Endothelial cell of umbilical vein (primary cell): ENCODE results near the gene TAF9. TPM values are rescaled to one million over a fixed set of nuclear protein-coding genes. Genes with fewer than 3 reads are reported as not detected.

Experiments
- BruUV-seq: library from RNA; stranded (reverse); fragments of 400-500 nt; replicated peaks from 2 replicates; lab custom pipeline; 2021; lab: Mats Ljungman, UMichigan
- CTCF ChIA-PET: fragments of 300-600, 350-600 bp; sonication (Branson Sonifier 250); formaldehyde crosslinking; loops from one replicate; lab custom pipeline; 2021; ENCODE audit warnings: antibody characterized with exemption, inconsistent platforms; lab: Charles Lee
- POLR2A ChIA-PET: fragments of 300-600, 350-600 bp; sonication (Branson Sonifier 250); formaldehyde crosslinking; loops from one replicate; lab custom pipeline; 2021; ENCODE audit warnings: antibody characterized with exemption, inconsistent platforms; lab: Charles Lee
- DNase-seq: peaks from one replicate; pipeline ENCODE4 v3.0.0-alpha.2; 2011; ENCODE audit warnings: low read depth, low spot score
- FAIRE-seq: peaks from 2 replicates; lab custom pipeline; 2011; peaks lifted over from hg19 to GRCh38; lab: Jason Lieb, UNC
- H2AFZ ChIP-seq: 2 replicates; pipeline ENCODE4 v1.6.0; 2012; ENCODE audit warnings: low read depth, low read length, control low read depth, inconsistent platforms
- H3K27ac ChIP-seq: 2 replicates; pipeline ENCODE4 v1.5.1; 2011; ENCODE audit warnings: low read depth, mild to moderate bottlenecking, control low read depth, low read length, moderate library complexity; ENCODE audit not compliant: insufficient read depth
- H3K27me3 ChIP-seq, 2 experiments: 2 replicates each; pipeline versions ENCODE4 v1.6.0 to v1.6.1; 2011; ENCODE audit warnings: low read length in 2 of 2, mixed read lengths in 1 of 2; ENCODE audit not compliant: control insufficient read depth in 2 of 2, insufficient read depth in 2 of 2
- H3K36me3 ChIP-seq, 2 experiments: 2 replicates in 1 of 2; 3 replicates in 1 of 2; pipeline ENCODE4 v1.5.1; 2011; ENCODE audit warnings: low read length in 2 of 2, mild to moderate bottlenecking in 1 of 2, moderate library complexity in 1 of 2; ENCODE audit not compliant: control insufficient read depth in 2 of 2, insufficient read depth in 2 of 2; ENCODE audit errors: extremely low read depth in 1 of 2
- H3K4me1 ChIP-seq: 3 replicates; pipeline ENCODE4 v1.5.1; 2011; ENCODE audit warnings: mild to moderate bottlenecking, low read length; ENCODE audit not compliant: control insufficient read depth, insufficient read depth; ENCODE audit errors: extremely low read depth
- H3K4me2 ChIP-seq: 2 replicates; pipeline ENCODE4 v1.6.1; 2011; ENCODE audit warnings: low read length, control low read depth, mixed read lengths; ENCODE audit not compliant: insufficient read depth
- H3K4me3 ChIP-seq, 3 experiments: fragments of 200-600 bp in 1 of 3; sonication (generic), shearing (Covaris generic) in 1 of 3; replicated peaks in 1 of 3; 2 replicates each; pipeline ENCODE4 v1.5.1; 2011 to 2016; ENCODE audit warnings: control low read depth in 3 of 3, low read length in 3 of 3, mild to moderate bottlenecking in 2 of 3, inconsistent platforms in 1 of 3, low read depth in 1 of 3, moderate library complexity in 1 of 3; ENCODE audit not compliant: insufficient read depth in 1 of 3
- H3K79me2 ChIP-seq: 2 replicates; pipeline ENCODE4 v1.6.0; 2012; ENCODE audit warnings: low read length, inconsistent platforms; ENCODE audit not compliant: control insufficient read depth, insufficient read depth
- H3K9ac ChIP-seq: replicated peaks from 2 replicates; pipeline ENCODE3; 2011; ENCODE audit warnings: low read length, control low read depth; ENCODE audit not compliant: insufficient read depth; ENCODE audit errors: extremely low read depth
- H3K9me1 ChIP-seq: replicated peaks from 3 replicates; pipeline ENCODE4 v1.6.0; 2011; ENCODE audit warnings: mild to moderate bottlenecking, low read length; ENCODE audit not compliant: control insufficient read depth, insufficient read depth; ENCODE audit errors: extremely low read depth
- H3K9me3 ChIP-seq: replicated peaks from 2 replicates; pipeline ENCODE4 v1.5.1; 2012; ENCODE audit warnings: low read length, inconsistent platforms; ENCODE audit not compliant: control insufficient read depth, insufficient read depth
- H4K20me1 ChIP-seq: replicated peaks from 2 replicates; pipeline ENCODE3; 2011; ENCODE audit warnings: mild to moderate bottlenecking, low read length; ENCODE audit not compliant: control insufficient read depth, insufficient read depth; ENCODE audit errors: extremely low read depth
- EZH2 ChIP-seq: IDR thresholded peaks from 2 replicates; pipeline ENCODE4 v1.6.1; 2012; ENCODE audit warnings: borderline replicate concordance, low read depth, mild to moderate bottlenecking, moderate library complexity, low read length, inconsistent platforms; ENCODE audit not compliant: severe bottlenecking
- FOS ChIP-seq: IDR thresholded peaks from 2 replicates; pipeline ENCODE4 v1.6.1; 2011; ENCODE audit warnings: mild to moderate bottlenecking, low read length, moderate library complexity, borderline replicate concordance; ENCODE audit not compliant: insufficient read depth
- GATA2 ChIP-seq: IDR thresholded peaks from 2 replicates; pipeline ENCODE4 v1.7.0; 2011; ENCODE audit warnings: low read depth, mild to moderate bottlenecking, moderate library complexity, mixed read lengths, low read length; ENCODE audit not compliant: insufficient read length, insufficient read depth
- JUN ChIP-seq: IDR thresholded peaks from 2 replicates; pipeline ENCODE4 v1.6.1; 2011; ENCODE audit warnings: borderline replicate concordance, low read depth; ENCODE audit not compliant: insufficient read length, insufficient read depth
- MYC ChIP-seq: IDR thresholded peaks from one replicate; pipeline ENCODE4 v1.6.1; 2011; ENCODE audit warnings: mild to moderate bottlenecking, low read depth, low read length
- POLR2A ChIP-seq: IDR thresholded peaks from 2 replicates; pipeline ENCODE4 v1.6.1; 2012; ENCODE audit warnings: low read depth, mild to moderate bottlenecking, control low read depth, low read length
- POLR2AphosphoS5 ChIP-seq: IDR thresholded peaks from 2 replicates; pipeline ENCODE4 v1.6.1; 2012; ENCODE audit warnings: low read depth, mild to moderate bottlenecking, control low read depth, low read length, moderate library complexity; ENCODE audit not compliant: insufficient read depth
- dilution Hi-C: fragments of 300-500 bp; cut with MboI; formaldehyde crosslinking; loops from one replicate; pipeline ENCODE4 v1.15.0; 2019; ENCODE audit warnings: low sequenced_read_pairs; ENCODE audit not compliant: extremely low pct_ligation_motif_present
- intact Hi-C: fragments of 100-400 bp; cut with micrococcal nuclease; formaldehyde crosslinking; loops from one replicate; pipeline ENCODE4 v1.10.0; 2022
- polyA plus RNA-seq, 4 experiments: library from polyadenylated mRNA; depleted of rRNA in 3 of 4; stranded (reverse) in 3 of 4; unstranded in 1 of 4; fragments of >200 nt; gene quantifications; 2 replicates each; pipeline versions ENCODE4 v1.2.1 to v1.2.3, GENCODE V29; 2011 to 2012; ENCODE audit warnings: missing spikeins in 1 of 4
- total RNA-seq: library from RNA; stranded (reverse); gene quantifications from 2 replicates; pipeline ENCODE4 v1.2.3, GENCODE V29; 2021
- TF ChIP-seq, protein P1 (sequence below), 2 donors: IDR thresholded peaks; 1 replicate in 1 of 2; 2 replicates in 1 of 2; pipeline ENCODE4 v1.5.1; 2011; ENCODE audit warnings: low read length in 2 of 2, mild to moderate bottlenecking in 2 of 2, moderate library complexity in 2 of 2, control low read depth in 1 of 2, inconsistent platforms in 1 of 2, low read depth in 1 of 2; ENCODE audit not compliant: insufficient read depth in 1 of 2; ENCODE audit errors: extremely low read depth in 1 of 2
- TF ChIP-seq, protein P2 (sequence below): IDR thresholded peaks from 2 replicates; pipeline ENCODE4 v1.6.1; 2011; ENCODE audit not compliant: insufficient read depth, insufficient read length

TAF9 gene
- total and polyA plus RNA-seq, 2 donors (not counting 3 experiments of a cell fraction or from before 2014, with no cell fraction given): 67.8 to 84.8 TPM

DNA sequence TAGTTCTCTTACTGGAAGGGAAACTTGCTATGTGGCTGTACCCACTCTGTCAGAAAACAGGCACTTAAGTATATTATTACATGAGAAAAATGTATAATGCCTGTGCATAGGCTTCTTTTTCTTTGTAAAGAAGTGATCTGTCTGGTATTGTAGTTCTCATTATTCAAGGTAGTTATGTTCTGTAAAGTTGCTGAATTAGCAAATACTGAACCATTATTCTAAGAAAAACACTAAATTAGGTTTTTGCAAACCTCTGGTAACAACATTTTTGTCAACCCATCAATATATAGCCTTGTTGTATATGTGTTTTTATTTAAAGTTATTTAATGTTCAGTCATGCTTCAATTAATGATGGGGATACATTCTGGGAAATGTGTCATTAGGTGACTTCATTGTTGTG lies 9.1 kb upstream of the TAF9 start:
- POLR2A ChIA-PET: no interaction called here
- no peaks in the 10 kb centered on the region for H3K79me2 ChIP-seq
- dilution Hi-C loops: no loop called here

More for the DNA sequence above, 9.1 kb upstream of the TAF9 start:
- Histone ChIP-seq H3K4me2 (no peak overlapping the region), H3K36me3 (peaks cover 4 to 10% of the 10 kb centered on the region in 2 experiments), H3K9me1 (no peaks in the 10 kb centered on the region), H2AFZ (no peak overlapping the region), H4K20me1 (no peaks in the 10 kb centered on the region), H3K4me1 (no peaks in the 10 kb centered on the region), H3K9ac (no peak overlapping the region), H3K4me3 (no peak overlapping the region), H3K27ac (no peak overlapping the region), H3K27me3 (no peaks in the 10 kb centered on the region), H3K9me3 (no peaks in the 10 kb centered on the region)
- no peak for DNase-seq
- intact Hi-C loops: no loop called here
- TF ChIP-seq GATA2 (no peak), FOS (no peak), POLR2AphosphoS5 (no peak), POLR2A (no peak), MYC (no peak), EZH2 (no peak), JUN (no peak)
- TF ChIP-seq, protein P1, sequence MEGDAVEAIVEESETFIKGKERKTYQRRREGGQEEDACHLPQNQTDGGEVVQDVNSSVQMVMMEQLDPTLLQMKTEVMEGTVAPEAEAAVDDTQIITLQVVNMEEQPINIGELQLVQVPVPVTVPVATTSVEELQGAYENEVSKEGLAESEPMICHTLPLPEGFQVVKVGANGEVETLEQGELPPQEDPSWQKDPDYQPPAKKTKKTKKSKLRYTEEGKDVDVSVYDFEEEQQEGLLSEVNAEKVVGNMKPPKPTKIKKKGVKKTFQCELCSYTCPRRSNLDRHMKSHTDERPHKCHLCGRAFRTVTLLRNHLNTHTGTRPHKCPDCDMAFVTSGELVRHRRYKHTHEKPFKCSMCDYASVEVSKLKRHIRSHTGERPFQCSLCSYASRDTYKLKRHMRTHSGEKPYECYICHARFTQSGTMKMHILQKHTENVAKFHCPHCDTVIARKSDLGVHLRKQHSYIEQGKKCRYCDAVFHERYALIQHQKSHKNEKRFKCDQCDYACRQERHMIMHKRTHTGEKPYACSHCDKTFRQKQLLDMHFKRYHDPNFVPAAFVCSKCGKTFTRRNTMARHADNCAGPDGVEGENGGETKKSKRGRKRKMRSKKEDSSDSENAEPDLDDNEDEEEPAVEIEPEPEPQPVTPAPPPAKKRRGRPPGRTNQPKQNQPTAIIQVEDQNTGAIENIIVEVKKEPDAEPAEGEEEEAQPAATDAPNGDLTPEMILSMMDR (IDR thresholded peaks at IDR 0.05; ENCODE audit: extremely low read depth in 1 of 2, insufficient read depth in 1 of 2, low read depth in 1 of 2, low read length in 2 of 2): no peak
- TF ChIP-seq, protein P2, sequence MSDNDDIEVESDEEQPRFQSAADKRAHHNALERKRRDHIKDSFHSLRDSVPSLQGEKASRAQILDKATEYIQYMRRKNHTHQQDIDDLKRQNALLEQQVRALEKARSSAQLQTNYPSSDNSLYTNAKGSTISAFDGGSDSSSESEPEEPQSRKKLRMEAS: no peak
- no TSS peak for BruUV-seq
- CTCF ChIA-PET: no interaction called here
- no peak for FAIRE-seq
